Stimulated activated naive CD8-positive, alpha-beta T cell treated with anti-CD3 and anti-CD28 coated beads, Interleukin-15, amount 100 ng/mL, for 72 hours (primary cell): Measurements from ENCODE around the gene ACBD6.
"Not testable (repeated sequence)": the region's sequence is repeated elsewhere in the genome, so short reads cannot be mapped to it uniquely, and the experiment has no call there.

Source experiments
- ATAC-seq: fragments of 150-1000 bp; cut with Tn5 transposase; 2 replicates; pipeline ENCODE4 v1.10.0; 2021; ENCODE audit warnings: mild to moderate bottlenecking, moderate library complexity
- DNase-seq, 2 donors: peaks; one replicate each; pipeline ENCODE4 v3.0.0; 2021 to 2022
- H3K27ac Mint-ChIP-seq, 2 donors: one replicate each; pipeline ENCODE4 v1.8.0; 2022; ENCODE audit warnings: mild to moderate bottlenecking in 2 of 2, mixed read lengths in 2 of 2, moderate library complexity in 2 of 2
- H3K27me3 Mint-ChIP-seq: one replicate; pipeline ENCODE4 v1.8.0; 2022; ENCODE audit warnings: mixed read lengths
- H3K4me1 Mint-ChIP-seq: one replicate; pipeline ENCODE4 v1.8.0; 2022; ENCODE audit warnings: mild to moderate bottlenecking, mixed read lengths
- H3K4me3 Mint-ChIP-seq, 2 donors: one replicate each; pipeline ENCODE4 v1.8.0; 2022; ENCODE audit warnings: mild to moderate bottlenecking in 2 of 2, mixed read lengths in 2 of 2, moderate library complexity in 1 of 2
- H3K9me3 Mint-ChIP-seq, 2 donors: one replicate each; pipeline ENCODE4 v1.8.0; 2022; ENCODE audit warnings: mixed read lengths in 2 of 2

ACBD6 gene

DNA sequence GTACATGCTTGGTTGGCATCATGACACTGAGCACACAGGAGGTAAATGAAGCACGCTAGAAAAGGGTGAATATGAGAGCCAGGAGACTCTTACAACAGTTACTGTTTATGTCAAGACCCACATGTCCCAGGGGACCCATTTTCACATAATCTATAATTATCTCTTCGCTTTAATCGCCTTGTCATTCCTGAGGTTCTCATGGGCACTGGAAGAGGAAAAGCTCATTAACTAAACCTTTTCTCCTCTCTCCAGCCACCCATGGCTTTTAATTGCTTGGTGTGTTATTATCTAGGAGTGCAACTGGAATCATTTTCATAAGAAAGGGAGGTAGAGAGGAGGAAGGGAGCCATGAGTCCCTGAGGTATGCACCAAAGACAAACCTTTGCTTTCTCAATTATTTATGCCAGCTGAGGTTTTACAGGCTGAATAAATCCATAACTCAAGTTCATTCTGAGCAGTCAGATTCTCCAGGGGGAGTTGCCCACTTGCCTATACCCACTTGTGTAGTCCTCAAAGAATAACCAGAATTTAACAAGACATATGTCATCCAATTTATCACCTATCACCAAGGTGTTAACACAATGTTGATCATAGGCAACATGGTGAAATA, 77.4 kb downstream of the ACBD6 start:
- no peak overlapping the region for H3K4me3 Mint-ChIP-seq
- H3K27ac Mint-ChIP-seq, result no peak overlapping the region
- ATAC-seq, result no peak
- no peak for DNase-seq
- peaks cover 4 to 7% of the 10 kb centered on the region in 2 donors for H3K9me3 Mint-ChIP-seq
- peaks cover 7% of the 10 kb centered on the region for H3K4me1 Mint-ChIP-seq
- no peaks in the 10 kb centered on the region for H3K27me3 Mint-ChIP-seq

DNA sequence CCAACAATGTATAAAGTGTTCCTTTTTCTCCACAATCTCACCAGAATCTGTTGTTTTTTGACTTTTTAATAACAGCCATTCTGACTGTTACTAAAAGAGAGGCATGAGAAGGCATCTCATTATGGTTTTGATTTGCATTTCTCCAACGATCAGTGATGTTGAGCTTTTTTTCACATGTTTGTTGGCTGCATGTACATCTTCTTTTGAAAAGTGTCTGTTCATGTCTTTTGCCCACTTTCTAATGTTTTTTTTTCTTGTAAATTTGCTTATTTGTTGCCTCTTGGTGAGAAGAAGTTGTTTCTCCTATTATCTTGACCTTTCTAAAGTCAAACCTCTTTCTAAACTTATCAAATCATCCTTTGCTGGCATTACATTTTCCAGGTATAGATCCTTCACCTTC, 80.8 kb downstream of the ACBD6 start:
- DNase-seq, result no peak
- no peak overlapping the region for H3K27ac Mint-ChIP-seq
- no peaks in the 10 kb centered on the region for H3K27me3 Mint-ChIP-seq
- H3K9me3 Mint-ChIP-seq, result peaks cover 5 to 7% of the 10 kb centered on the region in 2 donors
- no peak for ATAC-seq
- no peak overlapping the region for H3K4me3 Mint-ChIP-seq
- H3K4me1 Mint-ChIP-seq, result peaks cover 7% of the 10 kb centered on the region

DNA sequence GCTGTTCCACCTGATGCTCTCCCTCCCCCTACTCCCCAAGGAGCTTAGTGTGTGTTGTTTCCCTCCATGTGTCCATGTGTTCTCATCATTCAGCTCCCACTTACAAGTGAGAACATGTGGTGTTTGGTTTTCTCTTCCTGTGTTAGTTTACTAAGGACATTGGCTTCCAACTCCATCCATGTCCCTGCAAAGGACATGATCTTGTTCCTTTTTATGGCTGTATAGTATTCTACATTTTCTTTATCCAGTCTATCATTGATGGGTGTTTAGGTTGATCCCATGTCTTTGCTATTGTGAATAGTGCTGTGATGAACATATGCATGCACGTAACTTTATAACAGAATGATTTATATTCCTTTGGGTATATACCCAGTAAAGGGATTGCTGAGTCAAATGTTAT, 81.2 kb downstream of the ACBD6 start:
- ATAC-seq, H3K4me3 Mint-ChIP-seq, DNase-seq, H3K9me3 Mint-ChIP-seq, H3K27me3 Mint-ChIP-seq, H3K4me1 Mint-ChIP-seq, H3K27ac Mint-ChIP-seq: not testable (repeated sequence)

- Mint-ChIP-seq H3K27ac (no peak overlapping the region), H3K9me3 (peaks cover 0 to 5% of the 10 kb centered on the region in 2 donors), H3K4me1 (no peaks in the 10 kb centered on the region), H3K27me3 (no peaks in the 10 kb centered on the region), H3K4me3 (no peak overlapping the region)
- DNase-seq (no peak), ATAC-seq (no peak)
Observed at GRCh38 chr1:180415985-180416633, 86.3 kb downstream of the ACBD6 start.

DNA sequence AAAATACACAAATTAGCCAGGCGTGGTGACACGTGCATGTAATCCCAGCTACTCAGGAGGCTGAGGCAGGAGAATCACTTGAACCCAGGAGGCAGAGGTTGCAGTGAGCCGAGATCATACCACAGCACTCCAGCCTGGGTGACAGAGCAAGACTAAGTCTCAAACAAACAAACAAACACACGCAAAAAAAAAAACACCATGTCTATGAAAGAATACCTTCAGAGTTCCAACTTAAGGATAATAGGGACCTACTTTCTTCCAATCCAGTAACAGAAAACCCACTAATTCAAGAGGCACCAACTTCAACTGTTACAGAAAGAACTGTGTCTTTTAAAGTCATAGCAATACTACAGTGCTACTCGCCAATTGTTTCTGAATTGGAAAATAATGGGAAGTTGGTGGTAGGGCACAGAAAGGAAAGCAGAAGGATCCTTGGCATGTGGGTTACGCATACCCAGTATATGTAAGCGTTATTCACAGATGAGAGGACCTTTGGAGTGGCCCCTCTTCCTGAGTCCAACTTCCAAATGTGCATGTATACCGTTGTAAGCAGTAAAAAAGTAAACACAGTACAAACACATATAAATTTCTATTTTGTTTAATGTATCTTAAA, 87.0 kb downstream of the ACBD6 start:
- Mint-ChIP-seq H3K4me3 (no peak overlapping the region), H3K4me1 (no peaks in the 10 kb centered on the region), H3K27ac (no peak overlapping the region), H3K9me3 (peaks cover 0 to 5% of the 10 kb centered on the region in 2 donors), H3K27me3 (no peaks in the 10 kb centered on the region)
- no peak for ATAC-seq
- DNase-seq, result no peak

GRCh38 chr1:180412583-180412982, 89.8 kb downstream of the ACBD6 start:
- no peaks in the 10 kb centered on the region for H3K4me1 Mint-ChIP-seq
- H3K27me3 Mint-ChIP-seq, result no peaks in the 10 kb centered on the region
- H3K27ac Mint-ChIP-seq, result no peak overlapping the region
- H3K4me3 Mint-ChIP-seq, result no peak overlapping the region
- no peaks in the 10 kb centered on the region for H3K9me3 Mint-ChIP-seq
- ATAC-seq (no peak), DNase-seq (no peak)

DNA sequence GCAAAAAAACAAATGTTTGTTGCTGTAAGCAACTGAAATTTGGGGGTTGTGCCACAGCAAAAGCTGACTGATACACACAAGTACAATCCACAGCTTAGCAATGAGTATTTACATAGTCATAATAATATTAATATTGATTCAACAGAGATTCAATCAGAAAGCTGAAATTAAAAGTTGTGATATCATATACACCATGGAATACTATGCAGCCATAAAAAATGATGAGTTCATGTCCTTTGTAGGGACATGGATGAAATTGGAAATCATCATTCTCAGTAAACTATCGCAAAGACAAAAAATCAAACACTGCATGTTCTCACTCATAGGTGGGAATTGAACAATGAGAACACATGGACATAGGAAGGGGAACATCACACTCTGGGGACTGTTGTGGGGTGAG, 94.2 kb downstream of the ACBD6 start:
- H3K27me3 Mint-ChIP-seq, DNase-seq, H3K4me3 Mint-ChIP-seq: not testable (repeated sequence)

GRCh38 chr1:180407051-180407450, 95.3 kb downstream of the ACBD6 start:
- Mint-ChIP-seq H3K9me3 (no peaks in the 10 kb centered on the region), H3K27me3 (no peaks in the 10 kb centered on the region), H3K4me1 (no peaks in the 10 kb centered on the region), H3K27ac (no peak overlapping the region), H3K4me3 (no peak overlapping the region)
- no peak for ATAC-seq
- no peak for DNase-seq

More for the DNA sequence above, 94.2 kb downstream of the ACBD6 start:
- ATAC-seq, H3K9me3 Mint-ChIP-seq, H3K4me1 Mint-ChIP-seq, H3K27ac Mint-ChIP-seq: not testable (repeated sequence)

DNA sequence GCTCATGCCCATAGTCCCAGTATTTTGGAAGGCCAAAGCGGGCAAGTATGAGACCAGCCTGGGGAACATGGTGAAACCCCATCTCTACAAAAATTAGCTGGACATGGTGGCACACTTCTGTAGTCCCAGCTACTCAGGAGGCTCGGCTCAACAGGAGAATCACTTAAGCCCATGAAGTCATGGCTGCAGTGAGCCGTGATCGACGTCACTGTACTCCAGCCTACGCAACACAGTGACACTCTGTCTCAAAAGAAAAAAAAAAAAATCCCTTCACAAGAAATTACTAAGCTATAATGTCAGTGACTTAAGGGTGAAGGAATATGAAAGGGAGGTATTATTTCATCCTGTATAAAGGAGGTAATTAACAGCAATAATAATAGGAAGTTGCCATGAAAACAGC, 99.8 kb downstream of the ACBD6 start:
- Mint-ChIP-seq H3K27me3 (no peaks in the 10 kb centered on the region), H3K4me3 (no peak overlapping the region), H3K9me3 (no peaks in the 10 kb centered on the region), H3K27ac (peak overlapping the region in 1 of 2 donors; percentile 38), H3K4me1 (no peaks in the 10 kb centered on the region)
- DNase-seq, result no peak
- no peak for ATAC-seq

- Mint-ChIP-seq H3K27me3 (no peaks in the 10 kb centered on the region), H3K4me3 (no peak overlapping the region), H3K27ac (no peak overlapping the region), H3K4me1 (no peaks in the 10 kb centered on the region), H3K9me3 (no peaks in the 10 kb centered on the region)
- ATAC-seq (no peak), DNase-seq (no peak)
Observed at GRCh38 chr1:180402001-180402400, 100.4 kb downstream of the ACBD6 start.

DNA sequence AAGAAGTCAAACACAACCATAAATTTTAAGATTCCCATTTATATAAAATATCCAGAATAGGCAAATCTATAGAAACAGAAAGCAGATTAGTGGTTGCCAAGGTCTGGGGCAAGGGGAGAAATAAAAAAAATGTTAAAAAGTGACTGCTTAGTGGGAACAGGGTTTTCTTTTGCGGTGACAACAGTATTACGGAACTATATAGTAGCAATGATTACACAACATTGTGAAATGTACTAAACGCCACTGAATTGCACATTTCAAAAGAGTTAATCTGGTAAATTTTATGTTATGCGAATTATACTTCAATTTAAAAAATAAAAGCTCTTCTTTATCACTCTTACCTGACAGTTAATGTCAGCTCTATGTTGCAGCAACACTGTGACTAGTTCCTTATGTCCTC, 105.2 kb downstream of the ACBD6 start:
- Mint-ChIP-seq H3K9me3 (peaks cover 8 to 13% of the 10 kb centered on the region in 2 donors), H3K27ac (no peak overlapping the region), H3K4me1 (no peaks in the 10 kb centered on the region), H3K27me3 (no peaks in the 10 kb centered on the region), H3K4me3 (no peak overlapping the region)
- ATAC-seq, result no peak
- DNase-seq, result no peak

DNA sequence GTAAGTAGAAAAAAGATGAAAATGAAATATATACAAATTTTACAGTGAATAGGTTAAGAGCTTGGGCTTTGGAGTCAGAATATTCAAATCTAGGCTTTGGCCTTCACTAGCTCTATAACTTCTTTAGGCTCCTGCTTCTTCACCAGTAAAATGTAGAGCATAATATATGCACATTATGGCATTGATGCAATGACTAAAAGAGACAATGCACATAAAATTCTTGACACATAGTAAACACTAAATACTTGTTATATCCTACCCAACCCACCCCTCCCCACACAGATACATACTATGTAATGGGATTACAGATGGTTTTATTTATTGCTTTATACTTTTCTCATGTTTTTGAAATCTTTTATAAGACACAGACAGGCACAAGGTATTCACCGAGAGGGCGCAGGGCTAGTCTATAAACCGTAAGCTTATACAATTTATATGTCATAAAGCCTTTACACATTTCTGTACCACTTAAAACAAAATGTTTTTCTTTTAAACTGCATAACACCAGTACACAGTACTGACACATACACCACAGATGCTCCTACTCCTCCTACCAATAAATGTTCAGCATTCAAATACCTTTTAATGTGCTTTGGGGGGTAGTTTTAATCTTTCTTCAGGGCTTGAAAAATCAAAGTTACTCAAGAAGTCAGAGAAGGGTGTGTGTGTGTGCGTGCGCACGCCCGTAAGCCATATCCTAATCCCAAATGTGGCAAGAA, 109.8 kb downstream of the ACBD6 start:
- Mint-ChIP-seq H3K4me1 (no peaks in the 10 kb centered on the region), H3K9me3 (peaks cover 8 to 13% of the 10 kb centered on the region in 2 donors), H3K27ac (no peak overlapping the region), H3K27me3 (no peaks in the 10 kb centered on the region), H3K4me3 (no peak overlapping the region)
- DNase-seq (no peak), ATAC-seq (no peak)

DNA sequence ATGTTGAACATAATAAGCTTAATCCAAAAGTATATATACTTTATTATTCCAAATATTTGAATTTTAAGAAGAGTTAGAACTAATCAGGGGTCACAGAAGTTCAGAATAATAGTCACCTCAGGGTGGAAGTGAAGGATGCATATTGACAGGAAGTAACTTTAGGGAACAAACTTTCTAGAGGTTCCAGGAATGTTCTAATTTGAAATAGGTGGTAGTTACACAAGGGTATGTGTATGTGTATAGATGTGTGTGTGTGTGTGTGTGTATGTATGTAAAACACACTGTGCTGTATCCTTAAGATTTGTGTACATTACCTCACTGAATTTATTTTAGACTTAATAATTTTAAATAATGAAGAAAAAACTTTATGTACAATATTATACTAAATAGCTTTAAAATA, 110.4 kb downstream of the ACBD6 start:
- H3K4me1 Mint-ChIP-seq, result peaks cover 5% of the 10 kb centered on the region
- peaks cover 12 to 17% of the 10 kb centered on the region in 2 donors for H3K9me3 Mint-ChIP-seq
- no peaks in the 10 kb centered on the region for H3K27me3 Mint-ChIP-seq
- ATAC-seq, result no peak
- no peak overlapping the region for H3K4me3 Mint-ChIP-seq
- H3K27ac Mint-ChIP-seq, result no peak overlapping the region
- DNase-seq, result no peak

- peaks cover 9% of the 10 kb centered on the region for H3K4me1 Mint-ChIP-seq
- H3K27ac Mint-ChIP-seq, result no peak overlapping the region
- no peak for DNase-seq
- H3K4me3 Mint-ChIP-seq, result no peak overlapping the region
- ATAC-seq, result no peak
- peaks cover 39 to 44% of the 10 kb centered on the region in 2 donors for H3K9me3 Mint-ChIP-seq
- H3K27me3 Mint-ChIP-seq, result no peaks in the 10 kb centered on the region
Observed at GRCh38 chr1:180387413-180387812, 115.0 kb downstream of the ACBD6 start.

GRCh38 chr1:180386745-180387367, 115.5 kb downstream of the ACBD6 start:
- no peak overlapping the region for H3K4me3 Mint-ChIP-seq
- no peak overlapping the region for H3K27ac Mint-ChIP-seq
- H3K4me1 Mint-ChIP-seq, result peaks cover 9% of the 10 kb centered on the region
- ATAC-seq (peak; percentile 28), DNase-seq (no peak)
- H3K27me3 Mint-ChIP-seq, result no peaks in the 10 kb centered on the region
- H3K9me3 Mint-ChIP-seq, result peaks cover 44 to 50% of the 10 kb centered on the region in 2 donors
